Measurements from ENCODE around the gene RPL37.
A peak's percentile ranks its signal among the peaks of the same experiment; 100 is the strongest.

RPL37 gene

DNA sequence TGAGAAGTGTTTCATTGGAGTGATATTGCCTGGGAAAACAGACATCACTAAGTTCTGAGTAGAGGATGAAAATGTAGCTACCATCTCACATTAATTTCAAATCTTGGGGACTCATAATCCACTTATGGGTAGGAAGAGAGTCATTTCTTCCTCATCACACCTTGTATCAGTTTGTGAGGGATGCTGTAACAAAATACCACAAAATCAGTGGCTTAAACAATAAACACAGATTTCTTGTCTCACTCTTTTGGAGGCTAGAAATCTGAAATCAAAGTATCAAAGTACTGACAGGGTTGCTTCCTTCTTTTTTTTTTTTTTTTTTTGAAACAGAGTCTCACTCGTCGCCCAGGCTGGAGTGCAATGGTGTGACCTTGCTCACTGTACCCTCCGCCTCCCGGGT is 9.5 kb upstream of the RPL37 start:
- no peak for DNase-seq (ENCODE audit: low read depth)
- TF ChIP-seq, protein P1, sequence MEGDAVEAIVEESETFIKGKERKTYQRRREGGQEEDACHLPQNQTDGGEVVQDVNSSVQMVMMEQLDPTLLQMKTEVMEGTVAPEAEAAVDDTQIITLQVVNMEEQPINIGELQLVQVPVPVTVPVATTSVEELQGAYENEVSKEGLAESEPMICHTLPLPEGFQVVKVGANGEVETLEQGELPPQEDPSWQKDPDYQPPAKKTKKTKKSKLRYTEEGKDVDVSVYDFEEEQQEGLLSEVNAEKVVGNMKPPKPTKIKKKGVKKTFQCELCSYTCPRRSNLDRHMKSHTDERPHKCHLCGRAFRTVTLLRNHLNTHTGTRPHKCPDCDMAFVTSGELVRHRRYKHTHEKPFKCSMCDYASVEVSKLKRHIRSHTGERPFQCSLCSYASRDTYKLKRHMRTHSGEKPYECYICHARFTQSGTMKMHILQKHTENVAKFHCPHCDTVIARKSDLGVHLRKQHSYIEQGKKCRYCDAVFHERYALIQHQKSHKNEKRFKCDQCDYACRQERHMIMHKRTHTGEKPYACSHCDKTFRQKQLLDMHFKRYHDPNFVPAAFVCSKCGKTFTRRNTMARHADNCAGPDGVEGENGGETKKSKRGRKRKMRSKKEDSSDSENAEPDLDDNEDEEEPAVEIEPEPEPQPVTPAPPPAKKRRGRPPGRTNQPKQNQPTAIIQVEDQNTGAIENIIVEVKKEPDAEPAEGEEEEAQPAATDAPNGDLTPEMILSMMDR (conservative IDR thresholded peaks at IDR 0.05; ENCODE audit: low read depth, low read length): no peak
- H3K4me3 ChIP-seq (ENCODE audit: low read length): no peak overlapping the region

DNA sequence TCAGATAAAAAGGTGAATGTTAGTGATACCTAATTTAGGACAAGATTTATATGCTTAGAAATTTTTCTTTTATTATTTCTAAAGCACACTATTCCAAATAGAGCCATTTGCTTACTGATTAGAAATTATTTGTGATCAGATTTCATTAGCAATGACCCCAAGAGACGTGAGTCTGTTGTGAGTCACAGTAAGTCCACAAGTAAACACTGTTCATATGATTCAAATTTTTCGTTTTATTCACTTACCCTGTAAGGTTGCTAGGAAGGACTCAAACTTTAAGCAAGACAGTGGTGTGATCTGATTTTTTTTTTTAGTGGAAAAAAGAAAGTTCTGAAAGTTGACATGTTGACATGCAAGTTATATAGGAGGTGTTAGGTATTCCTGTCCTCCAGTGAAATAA is 7.3 kb upstream of the RPL37 start:
- no peak overlapping the region for H3K4me3 ChIP-seq (ENCODE audit: low read length)
- TF ChIP-seq, protein P1 (conservative IDR thresholded peaks at IDR 0.05; ENCODE audit: low read depth, low read length): no peak
- DNase-seq (ENCODE audit: low read depth): no peak

DNA sequence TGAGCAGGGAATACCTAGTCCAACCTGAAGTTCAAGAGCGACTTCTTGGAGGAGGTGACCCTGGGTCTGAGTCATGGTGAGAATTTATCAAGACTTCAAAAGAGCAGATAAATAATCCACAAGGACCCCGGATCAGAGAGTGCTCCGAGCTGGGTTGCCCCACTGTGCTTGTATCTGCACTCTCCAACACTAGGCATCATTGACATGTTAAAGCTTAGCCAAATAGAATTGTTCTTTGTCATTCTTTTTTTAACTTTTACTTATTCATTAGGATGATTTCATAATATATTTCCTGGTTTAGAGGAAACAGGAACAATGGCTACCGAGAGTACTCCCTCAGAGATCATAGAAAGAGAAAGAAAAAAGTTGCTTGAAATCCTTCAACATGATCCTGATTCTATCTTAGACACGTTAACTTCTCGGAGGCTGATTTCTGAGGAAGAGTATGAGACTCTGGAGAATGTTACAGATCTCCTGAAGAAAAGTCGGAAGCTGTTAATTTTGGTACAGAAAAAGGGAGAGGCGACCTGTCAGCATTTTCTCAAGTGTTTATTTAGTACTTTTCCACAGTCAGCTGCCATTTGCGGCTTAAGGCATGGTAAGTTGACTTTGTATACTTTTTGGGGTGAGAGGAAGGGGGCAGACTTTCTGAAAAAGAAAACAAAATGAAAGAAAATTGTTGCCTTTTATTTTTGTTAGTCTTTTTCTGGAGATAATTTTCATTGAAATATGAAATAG is 6.2 kb upstream of the RPL37 start, which contains the start of gene CARD6:
Gene CARD6 (plus strand): TSS at position 300 of the 738 bp plus-strand sequence. CDS start 16 bp downstream, at position 316.
- DNase-seq (ENCODE audit: low read depth): no peak
- H3K4me3 ChIP-seq (ENCODE audit: low read length): peak within 1 kb of the TSS; percentile 5
- TF ChIP-seq, protein P1 (conservative IDR thresholded peaks at IDR 0.05; ENCODE audit: low read depth, low read length): no peak

DNA sequence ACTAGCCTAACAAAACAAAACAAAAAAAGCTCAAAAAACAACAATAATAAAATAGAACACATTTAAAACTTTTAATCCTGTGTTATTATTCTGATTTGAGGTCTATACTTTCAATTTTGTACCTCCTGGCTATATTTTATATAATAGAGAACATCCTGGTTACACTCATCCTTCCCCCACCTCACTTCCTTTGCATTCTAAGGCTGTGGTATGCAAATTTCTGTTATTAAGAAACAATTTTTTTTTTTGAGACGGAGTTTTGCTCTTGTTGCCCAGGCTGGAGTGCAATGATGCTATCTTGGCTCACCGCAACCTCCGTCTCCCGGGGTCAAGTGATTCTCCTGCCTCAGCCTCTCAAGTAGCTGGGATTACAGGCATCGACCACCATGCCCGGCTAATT is 3.1 kb upstream of the RPL37 start:
- DNase-seq (ENCODE audit: low read depth): no peak
- no peak overlapping the region for H3K4me3 ChIP-seq (ENCODE audit: low read length)
- TF ChIP-seq, protein P1 (conservative IDR thresholded peaks at IDR 0.05; ENCODE audit: low read depth, low read length): no peak

DNA sequence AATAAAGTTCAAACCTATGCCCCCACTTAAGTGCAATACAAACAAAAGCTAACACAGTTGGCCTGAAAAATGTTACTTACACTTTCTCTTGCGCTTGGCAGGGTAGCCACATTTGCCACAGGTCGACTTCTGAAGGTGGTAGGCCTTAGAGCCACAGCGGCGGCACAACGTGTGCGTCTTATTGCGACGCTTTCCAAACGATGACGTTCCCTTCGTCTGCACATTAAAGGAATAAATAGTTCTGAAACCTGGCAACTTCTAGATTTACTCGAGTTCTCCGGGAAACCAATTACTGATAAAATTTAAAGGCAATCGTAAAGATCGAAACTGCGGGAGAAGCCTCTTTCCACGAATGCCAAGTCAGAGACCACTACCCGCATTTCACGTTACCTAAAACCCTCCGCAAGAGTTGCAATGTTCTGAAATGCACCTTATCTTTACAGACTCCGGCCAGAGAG is 602 bp downstream of the RPL37 start:
- TF ChIP-seq, protein P1 (conservative IDR thresholded peaks at IDR 0.05; ENCODE audit: low read depth, low read length): no peak
- DNase-seq (ENCODE audit: low read depth): no peak
- H3K4me3 ChIP-seq (ENCODE audit: low read length): peak overlapping the region; percentile 99

DNA sequence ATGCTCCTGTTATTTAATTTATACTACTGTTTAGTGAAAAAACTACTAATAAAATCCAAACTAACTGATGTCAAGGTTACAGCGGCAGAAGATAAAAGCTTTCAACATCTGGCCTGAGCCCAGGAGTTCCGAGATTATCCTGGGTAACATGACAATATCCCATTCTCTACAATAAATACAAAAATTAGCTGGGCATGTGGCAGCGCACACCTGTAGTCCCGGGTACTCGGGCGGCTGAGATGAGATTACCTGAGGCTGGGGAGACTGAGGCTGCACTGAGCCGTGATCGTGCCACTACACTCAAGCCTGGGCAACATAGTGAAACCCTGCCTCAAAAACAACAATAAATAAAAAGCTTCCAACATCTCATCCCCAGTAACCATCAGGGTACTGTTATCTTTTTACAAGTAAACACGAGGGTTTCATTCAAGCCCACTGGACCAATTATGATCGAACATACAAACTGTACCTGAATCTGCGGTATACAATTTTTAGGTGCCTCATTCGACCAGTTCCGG is 1.3 kb downstream of the RPL37 start:
- H3K4me3 ChIP-seq (ENCODE audit: low read length): peak overlapping the region; percentile 99
- TF ChIP-seq, protein P1 (conservative IDR thresholded peaks at IDR 0.05; ENCODE audit: low read depth, low read length): no peak
- DNase-seq (ENCODE audit: low read depth): no peak

DNA sequence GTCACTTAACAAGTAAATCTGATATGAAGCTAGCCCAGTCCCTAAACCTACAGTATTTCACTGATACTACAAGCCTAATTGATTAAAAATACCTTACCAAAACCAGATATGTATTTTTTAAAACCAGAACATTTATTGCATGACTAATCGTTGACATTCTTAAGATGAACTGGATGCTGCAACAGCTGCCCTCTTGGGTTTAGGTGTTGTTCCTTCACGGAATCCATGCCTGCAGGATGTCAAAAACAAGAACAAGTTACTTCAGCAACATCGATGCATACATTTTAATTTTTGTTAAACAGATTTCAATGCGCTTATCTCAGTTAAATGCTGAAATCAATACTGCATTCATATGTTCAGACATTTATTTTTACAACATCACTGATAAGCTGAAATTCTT is 2.7 kb downstream of the RPL37 start:
- no peak for DNase-seq (ENCODE audit: low read depth)
- TF ChIP-seq, protein P1 (conservative IDR thresholded peaks at IDR 0.05; ENCODE audit: low read depth, low read length): no peak
- H3K4me3 ChIP-seq (ENCODE audit: low read length): peak overlapping the region; percentile 99
